GM19035 (cell line): ENCODE results near the gene ACTBL2.

ENCODE experiments used
- ATAC-seq: cut with Tn5 transposase; IDR thresholded peaks from one replicate; pipeline ENCODE4 v1.9.1; 2021; ENCODE audit not compliant: unreplicated experiment

ACTBL2 gene

GRCh38 chr5:57450991-57451876 lies 31.4 kb downstream of the ACTBL2 start:
- no peak for ATAC-seq

DNA sequence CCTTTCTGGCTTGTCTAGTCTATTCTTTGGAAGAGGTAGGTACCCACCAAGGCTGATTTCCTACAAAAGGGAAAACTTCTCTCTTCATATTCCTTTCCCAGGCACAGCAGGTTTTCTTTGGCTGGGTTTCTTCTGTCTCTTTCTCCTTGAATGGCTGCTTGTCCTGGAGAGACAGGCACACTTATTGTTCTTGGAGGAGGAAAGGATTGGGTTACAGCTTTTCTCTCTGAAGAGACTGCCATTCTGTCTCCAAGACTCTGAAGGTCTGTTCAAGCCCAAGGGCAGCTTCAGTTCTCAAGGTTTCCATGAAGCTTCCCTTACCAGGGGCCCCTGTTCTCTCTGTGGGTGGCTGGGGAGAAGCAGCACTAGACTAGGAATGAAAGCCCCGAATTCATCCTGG lies 33.9 kb downstream of the ACTBL2 start:
- ATAC-seq, result no peak

GRCh38 chr5:57448287-57448686 lies 34.3 kb downstream of the ACTBL2 start:
- ATAC-seq, result no peak

- no peak for ATAC-seq
These were observed 35.0 kb downstream of the ACTBL2 start for GRCh38 chr5:57447658-57448057.

DNA sequence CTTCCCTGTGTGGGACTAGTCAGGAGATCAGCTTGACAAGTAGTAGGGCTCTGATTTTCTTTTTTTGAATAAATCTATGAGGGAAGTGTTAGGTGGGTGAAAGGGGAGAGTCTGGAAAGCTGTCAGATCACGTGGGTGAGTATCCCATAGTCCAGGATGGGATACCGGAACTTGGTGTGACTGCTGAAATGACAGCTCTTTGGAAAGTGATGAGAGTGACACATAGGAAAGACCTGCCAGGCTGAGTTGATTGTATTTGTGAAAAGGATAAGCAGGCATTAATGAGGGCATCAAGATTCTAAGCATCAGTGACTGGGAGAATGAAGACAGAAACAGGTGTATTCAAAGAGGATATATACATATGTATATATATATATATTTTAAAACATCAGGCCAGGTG lies 35.6 kb downstream of the ACTBL2 start:
- ATAC-seq, result no peak

- no peak for ATAC-seq
These were observed 36.9 kb downstream of the ACTBL2 start for GRCh38 chr5:57445705-57446037.

- ATAC-seq, result no peak
These were observed 37.5 kb downstream of the ACTBL2 start for GRCh38 chr5:57445006-57445704.

GRCh38 chr5:57442080-57442839 lies 40.4 kb downstream of the ACTBL2 start:
- ATAC-seq, result no peak

GRCh38 chr5:57441557-57441956 lies 41.1 kb downstream of the ACTBL2 start:
- ATAC-seq, result no peak

DNA sequence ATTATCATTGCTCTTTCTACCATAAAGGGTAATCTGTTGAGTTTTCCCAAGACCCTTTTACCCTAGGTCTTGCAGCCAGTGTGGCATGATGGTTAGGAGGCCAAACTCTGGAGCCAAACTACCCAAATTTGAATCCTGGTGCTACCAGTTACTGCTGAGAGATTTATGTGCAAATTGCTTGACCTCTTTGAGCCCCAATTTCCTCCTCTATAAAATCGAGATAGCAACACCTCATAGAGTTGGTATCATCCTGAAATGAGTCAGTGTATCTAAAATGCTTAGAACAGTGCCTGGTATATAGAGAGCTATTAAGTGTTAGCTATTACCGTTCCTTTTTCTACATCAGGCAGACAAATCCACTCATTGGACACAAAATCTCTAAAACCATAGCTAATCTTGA lies 43.0 kb downstream of the ACTBL2 start:
- ATAC-seq, result no peak

DNA sequence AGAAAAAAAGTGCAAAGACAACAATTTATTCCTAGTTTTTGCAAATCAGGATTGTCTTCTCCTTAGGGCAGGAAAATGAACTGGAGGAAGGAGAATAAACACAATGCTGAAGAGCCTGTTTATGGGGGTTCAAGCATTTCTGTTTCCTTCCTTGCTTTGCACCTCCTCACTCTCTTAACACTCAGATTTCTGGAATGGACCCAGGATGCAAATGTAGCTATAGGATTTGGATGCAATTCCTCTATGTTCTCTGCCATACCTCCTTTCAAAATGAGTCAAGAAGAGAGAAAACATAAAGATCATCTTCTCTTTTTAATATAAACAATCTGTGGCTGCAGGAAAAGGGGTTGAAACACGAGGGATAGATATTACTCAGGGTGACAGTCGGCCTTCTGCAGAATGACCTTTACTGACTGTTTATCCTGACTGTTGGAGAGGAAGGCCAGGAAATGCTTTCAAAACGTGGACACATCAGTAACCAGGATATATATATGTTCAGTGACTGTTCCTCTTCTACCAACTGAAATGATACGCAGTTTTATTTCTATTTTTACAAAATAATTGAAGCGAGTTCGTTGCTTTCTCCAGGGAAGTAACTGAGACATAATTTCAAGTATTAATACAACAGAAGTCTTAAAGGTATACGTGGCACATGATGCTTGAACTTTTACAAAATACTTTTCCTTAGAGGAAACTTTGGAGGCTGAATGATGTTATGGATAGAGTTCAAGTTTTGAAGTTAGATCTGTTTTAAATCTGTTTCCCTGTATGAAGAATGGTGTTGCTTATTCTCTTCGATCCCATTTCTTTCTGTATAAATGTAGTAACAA lies 44.4 kb downstream of the ACTBL2 start:
- ATAC-seq, result no peak

- ATAC-seq, result no peak
These were observed 46.0 kb downstream of the ACTBL2 start for GRCh38 chr5:57436586-57436985.

- ATAC-seq, result no peak
These were observed 46.9 kb downstream of the ACTBL2 start for GRCh38 chr5:57435701-57436134.

GRCh38 chr5:57434683-57435082 lies 47.9 kb downstream of the ACTBL2 start:
- ATAC-seq, result no peak

GRCh38 chr5:57434227-57434640 lies 48.4 kb downstream of the ACTBL2 start:
- no peak for ATAC-seq

DNA sequence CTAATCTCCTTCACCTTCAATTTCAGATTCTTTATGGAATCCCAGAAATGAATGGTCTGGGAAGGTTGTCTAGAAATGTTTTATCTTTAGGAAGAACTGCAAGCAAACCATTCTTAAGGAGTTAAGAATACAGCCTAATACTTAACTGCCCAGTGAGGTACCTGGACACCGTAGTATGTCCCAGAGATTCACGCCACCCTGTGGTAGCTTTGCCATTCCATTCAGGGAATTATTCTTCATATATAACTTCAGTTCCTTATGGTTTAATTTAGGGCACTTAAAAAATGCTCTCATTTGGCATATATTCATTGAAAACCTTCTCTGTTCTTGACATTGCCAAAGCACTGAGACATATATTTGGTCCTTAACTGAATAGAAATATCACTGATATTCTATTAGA lies 49.7 kb downstream of the ACTBL2 start:
- no peak for ATAC-seq

GRCh38 chr5:57431759-57432158 lies 50.9 kb downstream of the ACTBL2 start:
- ATAC-seq, result no peak
